Neural cell (in vitro differentiated cells): ENCODE measurements around the gene ATP5F1D. TPM values are rescaled to one million over a fixed set of nuclear protein-coding genes. Genes with fewer than 3 reads are reported as not detected.

Experiments
- H2AFZ ChIP-seq: fragments of 200-600, 300-800 bp; sonication (generic), shearing (Covaris generic); 2 replicates; pipeline ENCODE4 v1.6.0; 2014; ENCODE audit warnings: low read depth, mild to moderate bottlenecking, antibody characterized with exemption, low read length, moderate library complexity
- H3F3A ChIP-seq: fragments of 200-600 bp; shearing (Covaris generic); 2 replicates; pipeline ENCODE4 v1.6.1; 2016; ENCODE audit warnings: mild to moderate bottlenecking, moderate library complexity, mixed read lengths, antibody characterized with exemption, low read length; ENCODE audit not compliant: insufficient read depth, poor library complexity, severe bottlenecking
- H3K27ac ChIP-seq: fragments of 200-600, 300-800 bp; sonication (generic), shearing (Covaris generic); 2 replicates; pipeline ENCODE4 v1.5.1; 2014; ENCODE audit warnings: mild to moderate bottlenecking, low read length, moderate library complexity
- H3K27me3 ChIP-seq: fragments of 300-800, 200-600 bp; sonication (generic), shearing (Covaris generic); 2 replicates; pipeline ENCODE4 v1.6.0; 2014; ENCODE audit warnings: mild to moderate bottlenecking, low read depth, low read length, moderate library complexity; ENCODE audit not compliant: insufficient read depth
- H3K36me3 ChIP-seq: fragments of 300-800, 200-600 bp; sonication (generic), shearing (Covaris generic); 2 replicates; pipeline ENCODE4 v1.5.1; 2014; ENCODE audit warnings: mild to moderate bottlenecking, antibody characterized with exemption, low read length, moderate library complexity; ENCODE audit not compliant: insufficient read depth
- H3K4me2 ChIP-seq: fragments of 300-800, 200-600 bp; sonication (generic), shearing (Covaris generic); 2 replicates; pipeline ENCODE4 v1.6.0; 2014; ENCODE audit warnings: mild to moderate bottlenecking, low read length
- H3K4me3 ChIP-seq: fragments of 300-800, 200-600 bp; sonication (generic), shearing (Covaris generic); 2 replicates; pipeline ENCODE4 v1.5.1; 2014; ENCODE audit warnings: mild to moderate bottlenecking, low read length, moderate library complexity
- H3K79me2 ChIP-seq: fragments of 200-600 bp; shearing (Covaris generic); replicated peaks from 2 replicates; pipeline ENCODE4 v1.6.0; 2014; ENCODE audit warnings: mild to moderate bottlenecking, low read length, moderate library complexity; ENCODE audit not compliant: insufficient read depth
- H3K9ac ChIP-seq: fragments of 300-800, 200-600 bp; sonication (generic), shearing (Covaris generic); 2 replicates; pipeline ENCODE4 v1.6.1; 2016; ENCODE audit warnings: mild to moderate bottlenecking, low read length, mixed read lengths
- H3K9me2 ChIP-seq: fragments of 200-600 bp; shearing (Covaris generic); 2 replicates; pipeline ENCODE4 v1.6.1; 2016; ENCODE audit warnings: mild to moderate bottlenecking, low read length, mixed read lengths; ENCODE audit not compliant: insufficient read depth
- H3K9me3 ChIP-seq: fragments of 200-600, 300-800 bp; sonication (generic), shearing (Covaris generic); 2 replicates; pipeline ENCODE4 v1.6.1; 2016; ENCODE audit warnings: mild to moderate bottlenecking, mixed run types, low read length, moderate library complexity, mixed read lengths
- H4K20me1 ChIP-seq: fragments of 200-600 bp; shearing (Covaris generic); 2 replicates; pipeline ENCODE4 v1.6.1; 2016; ENCODE audit warnings: mild to moderate bottlenecking, mixed run types; ENCODE audit not compliant: insufficient read depth
- EP300 ChIP-seq: fragments of 450-650 bp; conservative IDR thresholded peaks from 2 replicates; pipeline ENCODE4 v1.6.1; 2014; ENCODE audit warnings: antibody characterized with exemption, mild to moderate bottlenecking, moderate library complexity; ENCODE audit not compliant: poor library complexity, severe bottlenecking
- EZH2 ChIP-seq: fragments of 200-600, 300-800 bp; shearing (Covaris generic), sonication (generic); IDR thresholded peaks from 2 replicates; pipeline ENCODE4 v1.6.1; 2014; ENCODE audit warnings: antibody characterized with exemption, low read length, borderline replicate concordance, mild to moderate bottlenecking; ENCODE audit not compliant: insufficient read depth, poor library complexity, severe bottlenecking
- MXI1 ChIP-seq: fragments of 450-650 bp; conservative IDR thresholded peaks from 2 replicates; pipeline ENCODE4 v1.6.1; 2014; ENCODE audit warnings: antibody characterized with exemption, mild to moderate bottlenecking; ENCODE audit not compliant: poor library complexity, severe bottlenecking
- POLR2AphosphoS5 ChIP-seq: IDR thresholded peaks from 2 replicates; pipeline ENCODE4 v1.6.1; 2012
- RAD21 ChIP-seq: fragments of 450-650 bp; conservative IDR thresholded peaks from 2 replicates; pipeline ENCODE4 v1.6.1; 2014; ENCODE audit warnings: antibody characterized with exemption, mild to moderate bottlenecking, moderate library complexity
- SMC3 ChIP-seq: fragments of 450-650 bp; conservative IDR thresholded peaks from 2 replicates; pipeline ENCODE4 v1.6.1; 2014; ENCODE audit warnings: antibody characterized with exemption, mild to moderate bottlenecking, moderate library complexity; ENCODE audit not compliant: poor library complexity
- TAF1 ChIP-seq: IDR thresholded peaks from 2 replicates; pipeline ENCODE4 v1.6.1; 2012; ENCODE audit warnings: low read depth
- polyA plus RNA-seq: library from polyadenylated mRNA; depleted of rRNA; stranded (reverse); fragments of >200 nt; gene quantifications from 2 replicates; pipeline ENCODE4 v1.2.3, GENCODE V29; 2014
- TF ChIP-seq, protein P1 (sequence below): IDR thresholded peaks from 2 replicates; pipeline ENCODE4 v1.6.1; 2012; ENCODE audit warnings: borderline replicate concordance
- TF ChIP-seq, protein P2 (sequence below): fragments of 450-650 bp; IDR thresholded peaks from 2 replicates; pipeline ENCODE4 v1.5.1; 2014; ENCODE audit warnings: antibody characterized with exemption, mild to moderate bottlenecking, moderate library complexity; ENCODE audit not compliant: poor library complexity, severe bottlenecking

ATP5F1D gene
- polyA plus RNA-seq, 1 donor from 2014 or later: 47.8 TPM

DNA sequence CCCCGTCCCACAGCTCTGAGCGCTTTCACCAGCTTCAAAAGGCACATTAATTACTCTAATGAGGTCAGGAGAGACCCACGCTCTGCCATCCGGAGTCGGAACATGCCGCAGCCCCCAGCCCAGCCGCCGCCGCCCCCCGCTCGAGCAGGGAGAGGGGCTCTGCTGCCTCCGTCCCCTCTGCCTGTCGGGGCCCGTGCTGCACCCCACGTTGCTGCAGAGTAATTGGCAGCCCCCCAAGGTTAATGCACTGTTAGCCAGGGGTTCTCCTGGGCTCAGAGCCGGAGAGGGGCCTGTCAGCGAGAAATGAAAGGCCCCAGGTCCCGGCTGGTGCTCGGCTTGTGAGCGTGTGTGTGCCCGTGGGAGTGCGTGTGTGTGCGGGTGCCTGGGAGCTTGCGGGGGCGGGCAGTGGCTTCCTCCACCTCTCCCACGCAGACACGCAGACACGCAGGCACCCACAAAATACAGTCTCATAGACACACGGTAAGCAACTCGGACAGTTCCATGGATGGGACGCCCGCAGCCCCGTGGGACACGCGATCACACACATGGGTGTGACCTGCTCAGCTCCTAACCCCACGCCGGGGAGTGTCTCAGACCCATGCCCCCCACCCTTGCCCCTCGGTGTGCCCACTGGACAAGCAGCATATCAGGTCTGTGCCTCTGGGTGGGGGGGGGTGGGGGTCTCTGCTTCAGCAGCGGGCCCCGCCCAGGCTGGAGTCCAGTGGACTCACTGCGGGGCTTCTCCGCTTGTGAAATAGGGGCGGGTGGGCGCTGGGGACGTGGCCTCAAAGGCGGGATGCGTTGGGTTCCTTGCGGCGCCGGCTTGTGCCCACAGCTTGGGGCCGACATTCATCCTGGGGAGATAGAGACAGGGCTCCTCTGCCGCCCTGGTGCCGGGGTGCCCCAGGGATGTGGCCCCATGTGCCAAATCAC, 39.4 kb downstream of the ATP5F1D start:
- Histone ChIP-seq H3K79me2 (peaks cover 2% of the 10 kb centered on the region), H3K4me3 (no peak overlapping the region), H3K9ac (no peak overlapping the region), H3K27me3 (no peaks in the 10 kb centered on the region), H3K9me3 (no peaks in the 10 kb centered on the region), H3K36me3 (no peaks in the 10 kb centered on the region), H3K27ac (no peak overlapping the region), H3K9me2 (no peaks in the 10 kb centered on the region), H4K20me1 (no peaks in the 10 kb centered on the region), H3F3A (no peaks in the 10 kb centered on the region), H2AFZ (no peak overlapping the region), H3K4me2 (no peak overlapping the region)
- TF ChIP-seq EP300 (no peak), EZH2 (no peak), MXI1 (no peak), SMC3 (no peak), TAF1 (no peak), RAD21 (no peak), POLR2AphosphoS5 (no peak)
- TF ChIP-seq, protein P1, sequence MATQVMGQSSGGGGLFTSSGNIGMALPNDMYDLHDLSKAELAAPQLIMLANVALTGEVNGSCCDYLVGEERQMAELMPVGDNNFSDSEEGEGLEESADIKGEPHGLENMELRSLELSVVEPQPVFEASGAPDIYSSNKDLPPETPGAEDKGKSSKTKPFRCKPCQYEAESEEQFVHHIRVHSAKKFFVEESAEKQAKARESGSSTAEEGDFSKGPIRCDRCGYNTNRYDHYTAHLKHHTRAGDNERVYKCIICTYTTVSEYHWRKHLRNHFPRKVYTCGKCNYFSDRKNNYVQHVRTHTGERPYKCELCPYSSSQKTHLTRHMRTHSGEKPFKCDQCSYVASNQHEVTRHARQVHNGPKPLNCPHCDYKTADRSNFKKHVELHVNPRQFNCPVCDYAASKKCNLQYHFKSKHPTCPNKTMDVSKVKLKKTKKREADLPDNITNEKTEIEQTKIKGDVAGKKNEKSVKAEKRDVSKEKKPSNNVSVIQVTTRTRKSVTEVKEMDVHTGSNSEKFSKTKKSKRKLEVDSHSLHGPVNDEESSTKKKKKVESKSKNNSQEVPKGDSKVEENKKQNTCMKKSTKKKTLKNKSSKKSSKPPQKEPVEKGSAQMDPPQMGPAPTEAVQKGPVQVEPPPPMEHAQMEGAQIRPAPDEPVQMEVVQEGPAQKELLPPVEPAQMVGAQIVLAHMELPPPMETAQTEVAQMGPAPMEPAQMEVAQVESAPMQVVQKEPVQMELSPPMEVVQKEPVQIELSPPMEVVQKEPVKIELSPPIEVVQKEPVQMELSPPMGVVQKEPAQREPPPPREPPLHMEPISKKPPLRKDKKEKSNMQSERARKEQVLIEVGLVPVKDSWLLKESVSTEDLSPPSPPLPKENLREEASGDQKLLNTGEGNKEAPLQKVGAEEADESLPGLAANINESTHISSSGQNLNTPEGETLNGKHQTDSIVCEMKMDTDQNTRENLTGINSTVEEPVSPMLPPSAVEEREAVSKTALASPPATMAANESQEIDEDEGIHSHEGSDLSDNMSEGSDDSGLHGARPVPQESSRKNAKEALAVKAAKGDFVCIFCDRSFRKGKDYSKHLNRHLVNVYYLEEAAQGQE: no peak
- TF ChIP-seq, protein P2, sequence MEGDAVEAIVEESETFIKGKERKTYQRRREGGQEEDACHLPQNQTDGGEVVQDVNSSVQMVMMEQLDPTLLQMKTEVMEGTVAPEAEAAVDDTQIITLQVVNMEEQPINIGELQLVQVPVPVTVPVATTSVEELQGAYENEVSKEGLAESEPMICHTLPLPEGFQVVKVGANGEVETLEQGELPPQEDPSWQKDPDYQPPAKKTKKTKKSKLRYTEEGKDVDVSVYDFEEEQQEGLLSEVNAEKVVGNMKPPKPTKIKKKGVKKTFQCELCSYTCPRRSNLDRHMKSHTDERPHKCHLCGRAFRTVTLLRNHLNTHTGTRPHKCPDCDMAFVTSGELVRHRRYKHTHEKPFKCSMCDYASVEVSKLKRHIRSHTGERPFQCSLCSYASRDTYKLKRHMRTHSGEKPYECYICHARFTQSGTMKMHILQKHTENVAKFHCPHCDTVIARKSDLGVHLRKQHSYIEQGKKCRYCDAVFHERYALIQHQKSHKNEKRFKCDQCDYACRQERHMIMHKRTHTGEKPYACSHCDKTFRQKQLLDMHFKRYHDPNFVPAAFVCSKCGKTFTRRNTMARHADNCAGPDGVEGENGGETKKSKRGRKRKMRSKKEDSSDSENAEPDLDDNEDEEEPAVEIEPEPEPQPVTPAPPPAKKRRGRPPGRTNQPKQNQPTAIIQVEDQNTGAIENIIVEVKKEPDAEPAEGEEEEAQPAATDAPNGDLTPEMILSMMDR: no peak

DNA sequence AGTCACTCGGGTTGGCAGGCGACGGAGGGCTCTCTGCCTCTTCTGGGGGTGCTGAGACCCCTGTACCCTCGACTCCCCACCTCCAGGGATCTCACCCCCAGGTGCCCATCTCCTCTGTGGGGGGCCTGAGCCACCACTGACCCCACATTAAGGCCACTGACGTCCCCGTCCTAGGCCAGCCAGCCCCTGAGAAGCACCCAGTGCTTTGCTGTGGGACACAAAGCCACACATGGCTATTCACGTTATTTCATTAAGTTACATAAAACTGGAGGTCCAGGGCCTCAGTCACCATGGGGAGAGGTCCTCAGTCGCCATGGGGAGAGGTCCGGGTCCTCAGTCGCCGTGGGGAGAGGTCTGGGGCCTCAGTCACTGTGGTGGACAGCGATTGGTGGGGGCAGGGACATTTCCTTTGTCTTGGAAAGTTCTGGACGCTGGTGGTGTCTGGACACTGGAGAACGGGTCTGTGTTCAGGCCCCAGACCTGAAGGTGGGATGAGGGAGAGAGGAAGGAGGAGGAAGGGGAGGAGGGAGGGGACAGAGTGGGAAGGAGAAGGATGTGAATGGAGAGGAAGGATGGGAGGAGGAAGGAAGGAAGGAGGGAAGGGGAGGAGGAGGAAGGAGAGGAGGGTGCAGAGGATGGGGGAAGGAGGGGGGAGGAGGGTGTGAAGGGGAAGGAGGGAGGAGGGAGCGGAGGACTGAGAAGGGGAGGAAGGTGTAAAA, 40.2 kb downstream of the ATP5F1D start:
- no peaks in the 10 kb centered on the region for H4K20me1 ChIP-seq
- TF ChIP-seq EP300 (no peak), TAF1 (no peak), POLR2AphosphoS5 (no peak), SMC3 (no peak), MXI1 (no peak), RAD21 (no peak), EZH2 (no peak)
- TF ChIP-seq, protein P2: no peak
- TF ChIP-seq, protein P1: no peak
- H3K9me3 ChIP-seq: no peaks in the 10 kb centered on the region
- H3K36me3 ChIP-seq: no peaks in the 10 kb centered on the region
- no peak overlapping the region for H2AFZ ChIP-seq
- H3K27me3 ChIP-seq: no peaks in the 10 kb centered on the region
- no peak overlapping the region for H3K4me2 ChIP-seq
- no peak overlapping the region for H3K4me3 ChIP-seq
- no peaks in the 10 kb centered on the region for H3K9me2 ChIP-seq
- no peak overlapping the region for H3K9ac ChIP-seq
- H3K27ac ChIP-seq: no peak overlapping the region
- H3K79me2 ChIP-seq: peaks cover 5% of the 10 kb centered on the region
- H3F3A ChIP-seq: no peaks in the 10 kb centered on the region
